ENCODE data around the gene TELO2. TPM values are rescaled to one million over a fixed set of nuclear protein-coding genes. Genes with fewer than 3 reads are reported as not detected.

The TELO2 gene
- total RNA-seq, 2 donors from 2014 or later, result 85.0 to 91.7 TPM

GRCh38 chr16:1550069-1550468 lies 56.9 kb downstream of the TELO2 start:
- Histone ChIP-seq H3K36me3 (ENCODE audit: control insufficient read depth, insufficient read depth, low read length) (no peaks in the 10 kb centered on the region), H3K4me3 (ENCODE audit: low read length) (no peak overlapping the region), H3K27ac (ENCODE audit: low read depth, low read length) (no peak overlapping the region), H3K27me3 (ENCODE audit: control insufficient read depth, insufficient read depth, low read length, poor library complexity, severe bottlenecking) (no peaks in the 10 kb centered on the region), H3K9me3 (ENCODE audit: control insufficient read depth, low read length) (no peaks in the 10 kb centered on the region), H3K9ac (ENCODE audit: extremely low read depth, low read length, poor library complexity, severe bottlenecking) (no peak overlapping the region), H3K4me1 (ENCODE audit: control insufficient read depth, insufficient read depth, low read length) (no peaks in the 10 kb centered on the region)
- H3K27ac Mint-ChIP-seq, result no peak overlapping the region
- no peaks in the 10 kb centered on the region for H3K27me3 Mint-ChIP-seq (ENCODE audit: insufficient read depth)
- H3K4me3 Mint-ChIP-seq, result no peak overlapping the region
- no peak for TF ChIP-seq CTCF (conservative IDR thresholded peaks at IDR 0.05)
- no peak for DNase-seq
- no peaks in the 10 kb centered on the region for H3K9me3 Mint-ChIP-seq
- no peaks in the 10 kb centered on the region for H3K4me1 Mint-ChIP-seq
- WGBS, 2 experiments (ENCODE audit: insufficient coverage in 1 of 2, insufficient read length in 1 of 2), result 92 to 93% methylated on average over 5 to 8 of the region's 8 CpGs
- H3K36me3 Mint-ChIP-seq (ENCODE audit: low read depth), result peaks cover 13% of the 10 kb centered on the region

- Mint-ChIP-seq H3K27ac (no peak overlapping the region), H3K4me1 (no peaks in the 10 kb centered on the region), H3K4me3 (no peak overlapping the region), H3K9me3 (no peaks in the 10 kb centered on the region), H3K36me3 (ENCODE audit: low read depth) (peaks cover 19% of the 10 kb centered on the region), H3K27me3 (ENCODE audit: insufficient read depth) (no peaks in the 10 kb centered on the region)
- DNase-seq, result no peak
- Histone ChIP-seq H3K4me3 (ENCODE audit: low read length) (no peak overlapping the region), H3K36me3 (ENCODE audit: control insufficient read depth, insufficient read depth, low read length) (no peaks in the 10 kb centered on the region), H3K4me1 (ENCODE audit: control insufficient read depth, insufficient read depth, low read length) (no peaks in the 10 kb centered on the region), H3K9ac (ENCODE audit: extremely low read depth, low read length, poor library complexity, severe bottlenecking) (no peak overlapping the region), H3K27me3 (ENCODE audit: control insufficient read depth, insufficient read depth, low read length, poor library complexity, severe bottlenecking) (no peaks in the 10 kb centered on the region), H3K27ac (ENCODE audit: low read depth, low read length) (no peak overlapping the region), H3K9me3 (ENCODE audit: control insufficient read depth, low read length) (no peaks in the 10 kb centered on the region)
- no peak for TF ChIP-seq CTCF (conservative IDR thresholded peaks at IDR 0.05)
- 95 to 98% methylated on average over 10 to 15 of the region's 15 CpGs for WGBS, 2 experiments (ENCODE audit: insufficient coverage in 1 of 2, insufficient read length in 1 of 2)
These were observed 57.5 kb downstream of the TELO2 start for GRCh38 chr16:1550696-1551095.

- Histone ChIP-seq H3K9ac (ENCODE audit: extremely low read depth, low read length, poor library complexity, severe bottlenecking) (no peak overlapping the region), H3K9me3 (ENCODE audit: control insufficient read depth, low read length) (no peaks in the 10 kb centered on the region), H3K27me3 (ENCODE audit: control insufficient read depth, insufficient read depth, low read length, poor library complexity, severe bottlenecking) (no peaks in the 10 kb centered on the region), H3K36me3 (ENCODE audit: control insufficient read depth, insufficient read depth, low read length) (no peaks in the 10 kb centered on the region), H3K4me1 (ENCODE audit: control insufficient read depth, insufficient read depth, low read length) (no peaks in the 10 kb centered on the region), H3K27ac (ENCODE audit: low read depth, low read length) (no peak overlapping the region), H3K4me3 (ENCODE audit: low read length) (no peak overlapping the region)
- WGBS, 2 experiments (ENCODE audit: insufficient coverage in 1 of 2, insufficient read length in 1 of 2), result 94 to 100% methylated on average over 10 to 12 of the region's 12 CpGs
- no peaks in the 10 kb centered on the region for H3K27me3 Mint-ChIP-seq (ENCODE audit: insufficient read depth)
- H3K4me3 Mint-ChIP-seq, result no peak overlapping the region
- peaks cover 21% of the 10 kb centered on the region for H3K36me3 Mint-ChIP-seq (ENCODE audit: low read depth)
- no peak for TF ChIP-seq CTCF (conservative IDR thresholded peaks at IDR 0.05)
- no peak overlapping the region for H3K27ac Mint-ChIP-seq
- no peaks in the 10 kb centered on the region for H3K9me3 Mint-ChIP-seq
- no peak for DNase-seq
- H3K4me1 Mint-ChIP-seq, result no peaks in the 10 kb centered on the region
These were observed 58.0 kb downstream of the TELO2 start for GRCh38 chr16:1551166-1551565.
